ENCODE measurements around the gene PARS2. TPM values are rescaled to one million over a fixed set of nuclear protein-coding genes. Genes with fewer than 3 reads are reported as not detected.

PARS2 gene
- total RNA-seq, 1 experiment from 2014 or later, result 10.2 TPM

DNA sequence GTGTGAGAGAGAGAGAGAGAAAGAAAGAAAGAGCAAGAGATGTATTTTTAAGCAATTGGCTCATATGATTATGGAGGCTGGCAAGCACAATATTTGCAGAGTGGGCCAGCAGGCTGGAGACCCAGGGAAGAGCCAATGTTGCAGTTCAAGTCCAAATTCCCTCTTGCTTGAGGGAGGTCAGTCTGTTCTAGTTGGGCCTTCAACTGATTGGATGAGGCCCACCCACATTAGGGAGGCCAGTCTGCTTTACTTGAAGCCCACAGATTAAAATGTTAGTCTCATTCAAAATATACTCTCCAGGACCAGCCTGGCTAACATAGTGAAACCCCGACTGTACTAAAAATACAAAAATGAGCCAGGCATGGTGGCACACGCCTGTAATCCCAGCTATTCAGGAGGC lies 8.6 kb upstream of the PARS2 start:
- H3K79me2 ChIP-seq (ENCODE audit: insufficient read depth, low read length), result no peaks in the 10 kb centered on the region
- no peaks in the 10 kb centered on the region for H3K9me3 ChIP-seq (ENCODE audit: control insufficient read depth, low read depth, low read length)
- no peak overlapping the region for H3K23ac ChIP-seq (ENCODE audit: insufficient read length, low read depth, low read length)
- H4K8ac ChIP-seq (replicated peaks; ENCODE audit: insufficient read length, low read depth, low read length), result no peak overlapping the region
- H2AK5ac ChIP-seq (ENCODE audit: insufficient read length, low read length), result no peak overlapping the region
- H3K36me3 Mint-ChIP-seq (ENCODE audit: insufficient read depth in 1 of 3, low read depth in 3 of 3), result no peaks in the 10 kb centered on the region
- H3K27me3 ChIP-seq (ENCODE audit: insufficient read depth, low read length), result no peaks in the 10 kb centered on the region
- H3K4ac ChIP-seq (ENCODE audit: low read depth, low read length), result no peak overlapping the region
- no peak overlapping the region for H2BK20ac ChIP-seq (ENCODE audit: low read depth, low read length, poor library complexity, severe bottlenecking)
- no peaks in the 10 kb centered on the region; a peak in 1 of 5 replicates for H3K9me3 Mint-ChIP-seq
- H4K5ac ChIP-seq (ENCODE audit: insufficient read length, low read depth, low read length), result no peak overlapping the region
- peaks cover 7 to 16% of the 10 kb centered on the region in 2 experiments for H3K4me1 Mint-ChIP-seq
- H3K9ac ChIP-seq (ENCODE audit: extremely low read depth, insufficient read length, low read length), result no peak overlapping the region
- WGBS (ENCODE audit: extremely low coverage, insufficient read length, low lambda C conversion rate), result no CpG with 5 or more reads among the region's 2 CpGs
- H3K23me2 ChIP-seq (ENCODE audit: insufficient read length, low read depth, low read length, poor library complexity, severe bottlenecking), result no peaks in the 10 kb centered on the region
- H3K4me2 ChIP-seq (ENCODE audit: insufficient read depth, insufficient read length, low read length), result no peak overlapping the region
- TF ChIP-seq, protein P1, sequence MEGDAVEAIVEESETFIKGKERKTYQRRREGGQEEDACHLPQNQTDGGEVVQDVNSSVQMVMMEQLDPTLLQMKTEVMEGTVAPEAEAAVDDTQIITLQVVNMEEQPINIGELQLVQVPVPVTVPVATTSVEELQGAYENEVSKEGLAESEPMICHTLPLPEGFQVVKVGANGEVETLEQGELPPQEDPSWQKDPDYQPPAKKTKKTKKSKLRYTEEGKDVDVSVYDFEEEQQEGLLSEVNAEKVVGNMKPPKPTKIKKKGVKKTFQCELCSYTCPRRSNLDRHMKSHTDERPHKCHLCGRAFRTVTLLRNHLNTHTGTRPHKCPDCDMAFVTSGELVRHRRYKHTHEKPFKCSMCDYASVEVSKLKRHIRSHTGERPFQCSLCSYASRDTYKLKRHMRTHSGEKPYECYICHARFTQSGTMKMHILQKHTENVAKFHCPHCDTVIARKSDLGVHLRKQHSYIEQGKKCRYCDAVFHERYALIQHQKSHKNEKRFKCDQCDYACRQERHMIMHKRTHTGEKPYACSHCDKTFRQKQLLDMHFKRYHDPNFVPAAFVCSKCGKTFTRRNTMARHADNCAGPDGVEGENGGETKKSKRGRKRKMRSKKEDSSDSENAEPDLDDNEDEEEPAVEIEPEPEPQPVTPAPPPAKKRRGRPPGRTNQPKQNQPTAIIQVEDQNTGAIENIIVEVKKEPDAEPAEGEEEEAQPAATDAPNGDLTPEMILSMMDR (conservative IDR thresholded peaks at IDR 0.05), result no peak
- no peak for DNase-seq
- no peaks in the 10 kb centered on the region for H3K4me1 ChIP-seq (ENCODE audit: insufficient read depth, low read length)
- no peak overlapping the region for H3K27ac Mint-ChIP-seq
- no peak overlapping the region for H3T11ph ChIP-seq (ENCODE audit: low read length)
- no peaks in the 10 kb centered on the region for H4K20me1 ChIP-seq (ENCODE audit: control insufficient read depth, insufficient read depth, insufficient read length)
- H2BK15ac ChIP-seq (ENCODE audit: low read depth, low read length), result no peak overlapping the region
- peaks cover 3% of the 10 kb centered on the region; the same call in 1 of the 2 replicates for H3K27me3 Mint-ChIP-seq (ENCODE audit: low read depth)
- no peak overlapping the region for H3K18ac ChIP-seq (ENCODE audit: insufficient read length, low read depth, low read length)
- no peak overlapping the region for H2AFZ ChIP-seq (ENCODE audit: low read length)
- no peaks in the 10 kb centered on the region for H3K79me1 ChIP-seq (ENCODE audit: insufficient read depth, low read depth, low read length, poor library complexity, severe bottlenecking)
- no peak overlapping the region for H3K4me3 Mint-ChIP-seq
- H3K14ac ChIP-seq (ENCODE audit: insufficient read depth, low read length), result no peak overlapping the region
- no peak overlapping the region for H4K91ac ChIP-seq (ENCODE audit: insufficient read length, low read depth, low read length)
- no peak overlapping the region for H3K56ac ChIP-seq (ENCODE audit: insufficient read length, low read depth, low read length)
- no peak overlapping the region for H3K27ac ChIP-seq (ENCODE audit: insufficient read length, low read depth, low read length)
- no peak overlapping the region for H2BK120ac ChIP-seq (ENCODE audit: low read depth, low read length, poor library complexity, severe bottlenecking)
- H2BK5ac ChIP-seq (ENCODE audit: insufficient read length, low read length), result no peak overlapping the region
- no peak overlapping the region for H2BK12ac ChIP-seq (ENCODE audit: insufficient read length, low read depth, low read length)
